Colonic mucosa (tissue), 4 donors: ENCODE measurements around the gene KDM2A. TPM values are rescaled to one million over a fixed set of nuclear protein-coding genes. Genes with fewer than 3 reads are reported as not detected.

Experiments
- DNase-seq: peaks from one replicate; pipeline ENCODE4 v3.0.0-alpha.2; 2020
- H3K27ac ChIP-seq: fragments of 200-600 bp; one replicate; pipeline ENCODE4 v1.8.0; 2021
- H3K27me3 ChIP-seq: fragments of 200-600 bp; one replicate; pipeline ENCODE4 v1.8.0; 2021
- H3K36me3 ChIP-seq: fragments of 200-600 bp; one replicate; pipeline ENCODE4 v1.8.0; 2021
- H3K4me1 ChIP-seq: fragments of 200-600 bp; one replicate; pipeline ENCODE4 v1.8.0; 2021; ENCODE audit warnings: mild to moderate bottlenecking
- H3K4me3 ChIP-seq: fragments of 200-600 bp; one replicate; pipeline ENCODE4 v1.8.0; 2021
- H3K9ac ChIP-seq, 2 donors: one replicate each; pipeline ENCODE4 v1.7.0; 2013; ENCODE audit warnings: control low read depth in 2 of 2, low read depth in 2 of 2, low read length in 2 of 2
- H3K9me3 ChIP-seq: fragments of 200-600 bp; one replicate; pipeline ENCODE4 v1.8.0; 2021
- CTCF ChIP-seq: fragments of 200-600 bp; IDR thresholded peaks from one replicate; pipeline ENCODE4 v1.8.0; 2022; ENCODE audit warnings: antibody characterized with exemption, mild to moderate bottlenecking
- intact Hi-C: fragments of 100-400 bp; cut with DNase I; formaldehyde crosslinking; loops from one replicate; pipeline ENCODE4 v1.14.1; 2022
- total RNA-seq, 2 donors: library from RNA; stranded (reverse); fragmentation: NEBNext Ultra II Directional in 1 of 2; extraction: Animal tissue kit (Norgen Biotek cat#: 25700) in 1 of 2; gene quantifications; one replicate each; pipeline ENCODE4 v1.2.1, GENCODE V29; 2021
- donor health status: healthy.
- donor health status: DM: no; HTN: no; CAD: no.
- donor health status: DM: no; HTN: no; CAD: no.

The KDM2A gene
- total RNA-seq, 2 donors from 2014 or later: 63.3 to 80.6 TPM

- Histone ChIP-seq H3K27ac (no peak overlapping the region), H3K9ac (no peak overlapping the region), H3K9me3 (no peaks in the 10 kb centered on the region), H3K4me1 (no peaks in the 10 kb centered on the region), H3K4me3 (no peak overlapping the region), H3K27me3 (no peaks in the 10 kb centered on the region), H3K36me3 (no peaks in the 10 kb centered on the region)
- no peak for DNase-seq
- intact Hi-C loops: no loop called here
- no peak for TF ChIP-seq CTCF
These were observed 92.8 kb downstream of the KDM2A start for GRCh38 chr11:67211656-67212436.

- Histone ChIP-seq H3K9ac (no peak overlapping the region), H3K27me3 (no peaks in the 10 kb centered on the region), H3K4me3 (no peak overlapping the region), H3K36me3 (no peaks in the 10 kb centered on the region), H3K27ac (no peak overlapping the region), H3K9me3 (no peaks in the 10 kb centered on the region), H3K4me1 (no peaks in the 10 kb centered on the region)
- intact Hi-C loops: no loop called here
- no peak for DNase-seq
- TF ChIP-seq CTCF: no peak
These were observed 94.1 kb downstream of the KDM2A start for GRCh38 chr11:67213178-67213621.

GRCh38 chr11:67227726-67228125 is 108.7 kb downstream of the KDM2A start:
- H3K27ac ChIP-seq: no peak overlapping the region
- H3K36me3 ChIP-seq: peaks cover 13% of the 10 kb centered on the region
- no peaks in the 10 kb centered on the region for H3K4me1 ChIP-seq
- no peak for DNase-seq
- TF ChIP-seq CTCF: no peak
- no peak overlapping the region for H3K9ac ChIP-seq
- no peaks in the 10 kb centered on the region for H3K9me3 ChIP-seq
- intact Hi-C loops: no loop called here
- H3K27me3 ChIP-seq: no peaks in the 10 kb centered on the region
- H3K4me3 ChIP-seq: no peak overlapping the region

GRCh38 chr11:67230406-67230805 is 111.3 kb downstream of the KDM2A start:
- H3K36me3 ChIP-seq: peaks cover 13% of the 10 kb centered on the region
- H3K9me3 ChIP-seq: no peaks in the 10 kb centered on the region
- no peak overlapping the region for H3K4me3 ChIP-seq
- H3K27ac ChIP-seq: no peak overlapping the region
- H3K27me3 ChIP-seq: no peaks in the 10 kb centered on the region
- H3K9ac ChIP-seq: no peak overlapping the region
- no peak for TF ChIP-seq CTCF
- H3K4me1 ChIP-seq: no peaks in the 10 kb centered on the region
- intact Hi-C loops: no loop called here
- no peak for DNase-seq

- no peak for DNase-seq
- Histone ChIP-seq H3K4me1 (no peaks in the 10 kb centered on the region), H3K27ac (no peak overlapping the region), H3K9ac (no peak overlapping the region), H3K27me3 (no peaks in the 10 kb centered on the region), H3K36me3 (peaks cover 13% of the 10 kb centered on the region), H3K9me3 (no peaks in the 10 kb centered on the region), H3K4me3 (no peak overlapping the region)
- intact Hi-C loops: no loop called here
- TF ChIP-seq CTCF: no peak
These were observed 111.8 kb downstream of the KDM2A start for GRCh38 chr11:67230886-67231285.
